ENCODE data around the gene TAF8.

The TAF8 gene

GRCh38 chr6:42104804-42105125 is 54.4 kb downstream of the TAF8 start:
- POLR2A ChIA-PET (ENCODE audit: low non-redundant PET): no interaction called here
- no peak for DNase-seq (ENCODE audit: low spot score)
- no peak for TF ChIP-seq CTCF (conservative IDR thresholded peaks at IDR 0.05; ENCODE audit: low read depth)
- CTCF ChIA-PET: no interaction called here
- H3K27ac ChIP-seq: peak overlapping the region; percentile 47; the same call in 1 of the 2 replicates

- CTCF ChIA-PET: no interaction called here
- TF ChIP-seq CTCF (conservative IDR thresholded peaks at IDR 0.05; ENCODE audit: low read depth): no peak
Observed at GRCh38 chr6:42105156-42105648, 54.9 kb downstream of the TAF8 start.

GRCh38 chr6:42105709-42106108 is 55.4 kb downstream of the TAF8 start:
- ChIA-PET POLR2A (ENCODE audit: low non-redundant PET) (no interaction called here), CTCF (no interaction called here)
- H3K27ac ChIP-seq: peak overlapping the region; percentile 47
- no peak for DNase-seq (ENCODE audit: low spot score)
- no peak for TF ChIP-seq CTCF (conservative IDR thresholded peaks at IDR 0.05; ENCODE audit: low read depth)

More at GRCh38 chr6:42105156-42105648, 54.9 kb downstream of the TAF8 start:
- peak overlapping the region; percentile 47 for H3K27ac ChIP-seq
- POLR2A ChIA-PET (ENCODE audit: low non-redundant PET): no interaction called here
- DNase-seq (ENCODE audit: low spot score): no peak

- no peak for TF ChIP-seq CTCF (conservative IDR thresholded peaks at IDR 0.05; ENCODE audit: low read depth)
- ChIA-PET POLR2A (ENCODE audit: low non-redundant PET) (interaction anchor here (0.5 kb wide), 1 partner anchor 12 kb away, joined by 6 read pairs; no protein-coding TSS in a partner anchor), CTCF (no interaction called here)
- peak overlapping the region; percentile 47 for H3K27ac ChIP-seq
- DNase-seq (ENCODE audit: low spot score): no peak
Observed at GRCh38 chr6:42106112-42107023, 56.0 kb downstream of the TAF8 start.

GRCh38 chr6:42108071-42108470 is 57.7 kb downstream of the TAF8 start:
- ChIA-PET POLR2A (ENCODE audit: low non-redundant PET) (no interaction called here), CTCF (no interaction called here)
- H3K27ac ChIP-seq: peak overlapping the region; percentile 31; the same call in 1 of the 2 replicates
- DNase-seq (ENCODE audit: low spot score): no peak
- no peak for TF ChIP-seq CTCF (conservative IDR thresholded peaks at IDR 0.05; ENCODE audit: low read depth)

GRCh38 chr6:42110683-42111082 is 60.4 kb downstream of the TAF8 start:
- TF ChIP-seq CTCF (conservative IDR thresholded peaks at IDR 0.05; ENCODE audit: low read depth): no peak
- POLR2A ChIA-PET (ENCODE audit: low non-redundant PET): no interaction called here
- H3K27ac ChIP-seq: no peak overlapping the region
- CTCF ChIA-PET: no interaction called here
- no peak for DNase-seq (ENCODE audit: low spot score)
